ENCODE measurements around the gene FAM163B. TPM values are rescaled to one million over a fixed set of nuclear protein-coding genes. Genes with fewer than 3 reads are reported as not detected.

FAM163B gene
- total RNA-seq, 4 donors from 2014 or later = not detected

- no peak for TF ChIP-seq CTCF (IDR thresholded peaks at IDR 0.05; ENCODE audit: low read depth)
Observed at GRCh38 chr9:133569121-133569785, 39.9 kb downstream of the FAM163B start.

GRCh38 chr9:133568186-133568585 lies 41.0 kb downstream of the FAM163B start:
- no peak for TF ChIP-seq CTCF (IDR thresholded peaks at IDR 0.05; ENCODE audit: low read depth)

DNA sequence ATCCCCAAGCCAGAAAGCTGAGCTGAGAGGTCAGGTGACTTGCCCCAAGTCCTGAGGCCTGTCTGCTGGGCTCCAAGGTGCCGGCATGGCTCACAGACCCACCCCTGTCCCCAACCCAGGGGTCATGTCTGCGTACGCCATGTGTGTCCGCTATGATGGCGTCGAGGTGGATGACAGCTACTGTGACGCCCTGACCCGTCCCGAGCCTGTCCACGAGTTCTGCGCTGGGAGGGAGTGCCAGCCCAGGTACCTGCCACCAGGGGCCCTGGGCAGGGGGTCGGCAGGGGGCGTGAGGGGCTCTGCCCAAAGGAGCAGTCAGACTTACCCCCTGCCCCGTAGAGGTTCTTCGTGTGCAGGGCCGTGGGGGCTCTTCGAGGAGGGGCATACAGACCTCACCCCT lies 42.4 kb downstream of the FAM163B start:
- no peak for TF ChIP-seq CTCF (IDR thresholded peaks at IDR 0.05; ENCODE audit: low read depth)

DNA sequence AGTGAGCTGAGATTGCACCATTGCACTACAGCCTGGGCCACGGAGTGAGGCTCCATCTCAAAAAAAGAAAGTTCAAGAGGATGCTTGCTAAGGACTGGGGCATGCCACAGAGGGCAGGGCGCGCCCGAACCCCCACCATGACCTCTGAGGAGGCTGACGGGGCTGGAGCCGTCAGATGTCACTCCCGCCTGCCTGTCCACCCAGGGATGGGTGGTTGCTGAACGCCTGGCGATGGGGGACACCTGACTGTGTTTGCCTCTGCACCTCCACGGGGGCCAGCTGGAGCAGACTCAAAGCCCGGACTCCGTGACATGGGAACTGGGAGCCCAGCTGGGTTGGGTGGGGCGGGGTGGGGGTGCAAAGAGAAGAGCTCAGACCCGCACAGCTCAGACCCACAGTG lies 42.8 kb downstream of the FAM163B start:
- no peak for TF ChIP-seq CTCF (IDR thresholded peaks at IDR 0.05; ENCODE audit: low read depth)

- no peak for TF ChIP-seq CTCF (IDR thresholded peaks at IDR 0.05; ENCODE audit: low read depth)
Observed at GRCh38 chr9:133564451-133565116, 44.6 kb downstream of the FAM163B start.

DNA sequence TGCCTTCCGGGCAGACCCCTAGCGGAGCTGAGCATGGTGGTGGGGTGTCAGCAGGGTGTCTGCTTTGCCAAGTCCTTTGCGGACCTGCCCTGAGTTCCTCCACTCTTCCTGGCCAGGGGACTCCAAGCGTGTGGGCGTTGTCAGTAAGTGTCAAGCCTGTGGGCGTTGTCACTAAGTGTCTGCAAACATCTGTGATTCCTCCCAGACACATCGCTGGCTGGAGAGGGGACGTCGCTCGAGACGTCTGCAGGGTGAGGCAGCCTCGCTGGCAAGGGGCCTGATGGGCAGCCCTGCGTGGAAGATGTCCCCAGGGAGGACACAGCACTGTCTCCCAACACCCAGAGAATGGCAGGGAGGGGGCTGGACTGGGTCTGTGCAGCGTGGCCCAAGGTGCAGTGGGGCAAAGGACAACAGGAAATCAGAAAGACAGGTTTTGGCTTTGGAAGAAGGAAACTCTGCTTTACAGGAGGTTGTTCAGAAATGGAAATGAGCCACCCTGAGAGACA lies 45.8 kb downstream of the FAM163B start:
- no peak for TF ChIP-seq CTCF (IDR thresholded peaks at IDR 0.05; ENCODE audit: low read depth)

DNA sequence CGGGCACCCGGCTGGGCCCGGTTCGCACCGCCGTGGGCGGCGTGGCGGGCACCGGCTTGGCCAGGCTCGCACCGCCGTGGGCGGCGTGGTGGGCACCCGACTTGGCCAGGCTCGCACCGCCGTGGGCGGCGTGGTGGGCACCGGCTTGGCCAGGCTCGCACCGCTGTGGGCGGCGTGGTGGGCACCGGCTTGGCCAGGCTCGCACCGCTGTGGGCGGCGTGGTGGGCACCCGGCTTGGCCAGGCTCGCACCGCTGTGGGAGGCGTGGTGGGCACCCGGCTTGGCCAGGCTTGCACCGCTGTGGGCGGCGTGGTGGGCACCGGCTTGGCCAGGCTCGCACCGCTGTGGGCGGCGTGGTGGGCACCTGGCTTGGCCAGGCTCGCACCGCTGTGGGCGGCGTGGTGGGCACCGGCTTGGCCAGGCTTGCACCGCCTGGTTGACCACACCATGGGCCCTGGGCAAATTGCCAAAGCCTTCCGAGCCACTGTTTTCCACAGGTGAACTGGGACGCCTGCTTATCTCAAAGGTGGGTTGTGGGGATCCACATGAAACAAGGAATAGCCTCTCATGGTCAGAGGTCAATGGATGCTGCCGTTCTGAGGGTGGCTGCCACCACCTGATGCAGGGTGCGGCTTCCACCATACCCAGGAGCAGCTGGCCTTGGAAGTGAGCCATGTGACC lies 46.4 kb downstream of the FAM163B start:
- TF ChIP-seq CTCF (IDR thresholded peaks at IDR 0.05; ENCODE audit: low read depth) = no peak

Measured in subcutaneous adipose tissue (tissue), 4 donors.